Measurements from ENCODE around the gene CEP104.

Gene CEP104

GRCh38 chr1:3852711-3853485 lies 4.1 kb downstream of the CEP104 start:
- no peak for ATAC-seq
- no peak for TF ChIP-seq TSHZ2 (CRISPR knock-in tag; IDR thresholded peaks at IDR 0.05)
- TF ChIP-seq ZFP30 (CRISPR knock-in tag; IDR thresholded peaks at IDR 0.05): no peak
- no peak for TF ChIP-seq CREB5 (CRISPR knock-in tag; IDR thresholded peaks at IDR 0.05; ENCODE audit: low read depth)
- no peak for TF ChIP-seq GLIS3 (CRISPR knock-in tag; IDR thresholded peaks at IDR 0.05)
- TF ChIP-seq PATZ1 (CRISPR knock-in tag; IDR thresholded peaks at IDR 0.05; ENCODE audit: borderline replicate concordance): no peak
- no peak for TF ChIP-seq OSR1 (CRISPR knock-in tag; IDR thresholded peaks at IDR 0.05)
- no peak for TF ChIP-seq ZFP3 (CRISPR knock-in tag; IDR thresholded peaks at IDR 0.05)
- no peak for TF ChIP-seq POU6F1 (CRISPR knock-in tag; IDR thresholded peaks at IDR 0.05; ENCODE audit: borderline replicate concordance, low read depth)
- no peak for TF ChIP-seq ESRRG (CRISPR knock-in tag; IDR thresholded peaks at IDR 0.05)
- TF ChIP-seq ISL1 (CRISPR knock-in tag; IDR thresholded peaks at IDR 0.05): no peak
- no peak for TF ChIP-seq ZNF8 (CRISPR knock-in tag; IDR thresholded peaks at IDR 0.05)
- TF ChIP-seq BACH2 (CRISPR knock-in tag; IDR thresholded peaks at IDR 0.05; ENCODE audit: borderline replicate concordance): no peak
- TF ChIP-seq PPARA (CRISPR knock-in tag; IDR thresholded peaks at IDR 0.05; ENCODE audit: borderline replicate concordance): no peak
- TF ChIP-seq ZNF70 (CRISPR knock-in tag; IDR thresholded peaks at IDR 0.05): no peak
- no peak for TF ChIP-seq TOX (CRISPR knock-in tag; IDR thresholded peaks at IDR 0.05; ENCODE audit: borderline replicate concordance)
- no peak for TF ChIP-seq ARNTL (CRISPR knock-in tag; IDR thresholded peaks at IDR 0.05; ENCODE audit: borderline replicate concordance, low read depth)
- TF ChIP-seq ZNF565 (CRISPR knock-in tag; conservative IDR thresholded peaks at IDR 0.05; ENCODE audit: low read depth): no peak
- TF ChIP-seq ZC3H10 (CRISPR knock-in tag; IDR thresholded peaks at IDR 0.05): no peak

GRCh38 chr1:3852091-3852490 lies 4.9 kb downstream of the CEP104 start:
- TF ChIP-seq RARB (CRISPR knock-in tag; IDR thresholded peaks at IDR 0.05) (no peak), TSHZ2 (CRISPR knock-in tag; IDR thresholded peaks at IDR 0.05) (no peak), CREB5 (CRISPR knock-in tag; IDR thresholded peaks at IDR 0.05; ENCODE audit: low read depth) (no peak), ZNF565 (CRISPR knock-in tag; conservative IDR thresholded peaks at IDR 0.05; ENCODE audit: low read depth) (no peak), PPARA (CRISPR knock-in tag; IDR thresholded peaks at IDR 0.05; ENCODE audit: borderline replicate concordance) (no peak), ZFP30 (CRISPR knock-in tag; IDR thresholded peaks at IDR 0.05) (no peak), PATZ1 (CRISPR knock-in tag; IDR thresholded peaks at IDR 0.05; ENCODE audit: borderline replicate concordance) (no peak), CSDC2 (CRISPR knock-in tag; IDR thresholded peaks at IDR 0.05) (no peak), TCF4 (CRISPR knock-in tag; IDR thresholded peaks at IDR 0.05; ENCODE audit: borderline replicate concordance) (no peak), OSR1 (CRISPR knock-in tag; IDR thresholded peaks at IDR 0.05) (no peak), ARNTL (CRISPR knock-in tag; IDR thresholded peaks at IDR 0.05; ENCODE audit: borderline replicate concordance, low read depth) (no peak), POU6F1 (CRISPR knock-in tag; IDR thresholded peaks at IDR 0.05; ENCODE audit: borderline replicate concordance, low read depth) (no peak)
- no peak for ATAC-seq
